WTC11 (cell line): ENCODE measurements around the gene PRKCE. TPM values are rescaled to one million over a fixed set of nuclear protein-coding genes. Genes with fewer than 3 reads are reported as not detected.

Experiments used
- ATAC-seq: fragments of 200-7000 bp; cut with Tn5 transposase; 2 replicates; pipeline ENCODE4 v1.10.0; 2021; ENCODE audit warnings: mild to moderate bottlenecking, moderate library complexity
- CTCF ChIA-PET: fragments of 300-600 bp; sonication (Branson Sonifier 250); formaldehyde crosslinking; loops from one replicate; lab custom pipeline; 2021; ENCODE audit warnings: antibody characterized with exemption; lab: Charles Lee
- POLR2A ChIA-PET: fragments of 350-600 bp; sonication (Branson Sonifier 250); formaldehyde crosslinking; loops from one replicate; lab custom pipeline; 2021; ENCODE audit warnings: antibody characterized with exemption; lab: Charles Lee
- DNase-seq: peaks from one replicate; pipeline ENCODE4 v3.0.0; 2021; ENCODE audit warnings: low spot score
- H3K27ac Mint-ChIP-seq: 2 replicates; pipeline ENCODE4 v1.8.0; 2021; ENCODE audit warnings: mixed read lengths
- H3K27me3 Mint-ChIP-seq: 2 replicates; pipeline ENCODE4 v1.8.0; 2021; ENCODE audit warnings: low read depth, mild to moderate bottlenecking, moderate library complexity, mixed read lengths
- H3K36me3 Mint-ChIP-seq: 2 replicates; pipeline ENCODE4 v1.8.0; 2021; ENCODE audit warnings: mixed read lengths
- H3K4me1 Mint-ChIP-seq: 2 replicates; pipeline ENCODE4 v1.8.0; 2022; ENCODE audit warnings: mixed read lengths
- H3K4me3 Mint-ChIP-seq: 2 replicates; pipeline ENCODE4 v1.8.0; 2021; ENCODE audit warnings: mild to moderate bottlenecking, moderate library complexity, mixed read lengths
- H3K9me3 Mint-ChIP-seq: 2 replicates; pipeline ENCODE4 v1.8.0; 2021; ENCODE audit warnings: mixed read lengths
- CBFB ChIP-seq: sonication (generic); formaldehyde crosslinking; IDR thresholded peaks from 2 replicates; pipeline ENCODE4 v1.8.1; 2022; ENCODE audit warnings: mild to moderate bottlenecking, low read depth, missing genetic modification reagents
- E2F5 ChIP-seq: sonication (generic); formaldehyde crosslinking; IDR thresholded peaks from 2 replicates; pipeline ENCODE4 v1.8.1; 2022; ENCODE audit warnings: mild to moderate bottlenecking, moderate library complexity, missing genetic modification reagents
- EMX1 ChIP-seq: fragments of 250-450 bp; sonication (Bioruptor Pico); IDR thresholded peaks from 2 replicates; pipeline ENCODE4 v1.8.0; 2021; ENCODE audit warnings: mild to moderate bottlenecking
- ETV6 ChIP-seq: sonication (generic); formaldehyde crosslinking; IDR thresholded peaks from 2 replicates; pipeline ENCODE4 v1.8.1; 2022; ENCODE audit warnings: mild to moderate bottlenecking, missing genetic modification reagents
- FOXK1 ChIP-seq: sonication (generic); formaldehyde crosslinking; IDR thresholded peaks from 2 replicates; pipeline ENCODE4 v1.8.0; 2022; ENCODE audit warnings: mild to moderate bottlenecking, moderate library complexity, missing genetic modification reagents
- GTF2I ChIP-seq: fragments of 250-450 bp; sonication (Bioruptor Pico); conservative IDR thresholded peaks from 2 replicates; pipeline ENCODE4 v1.4.0; 2021; ENCODE audit warnings: mild to moderate bottlenecking
- JUN ChIP-seq: sonication (generic); formaldehyde crosslinking; IDR thresholded peaks from 2 replicates; pipeline ENCODE4 v1.8.0; 2023; ENCODE audit warnings: mild to moderate bottlenecking, missing genetic modification reagents
- MLX ChIP-seq: sonication (generic); formaldehyde crosslinking; IDR thresholded peaks from 2 replicates; pipeline ENCODE4 v1.8.1; 2023; ENCODE audit warnings: mild to moderate bottlenecking, missing genetic modification reagents, moderate library complexity
- NR2C2 ChIP-seq: sonication (generic); formaldehyde crosslinking; IDR thresholded peaks from 2 replicates; pipeline ENCODE4 v1.8.0; 2022; ENCODE audit warnings: mild to moderate bottlenecking, missing genetic modification reagents
- PREB ChIP-seq: sonication (generic); formaldehyde crosslinking; IDR thresholded peaks from 2 replicates; pipeline ENCODE4 v1.8.1; 2022; ENCODE audit warnings: mild to moderate bottlenecking, missing genetic modification reagents, moderate library complexity, borderline replicate concordance
- RELA ChIP-seq: sonication (generic); formaldehyde crosslinking; IDR thresholded peaks from 2 replicates; pipeline ENCODE4 v1.8.1; 2022; ENCODE audit warnings: missing genetic modification reagents, mild to moderate bottlenecking, borderline replicate concordance
- SMAD4 ChIP-seq: sonication (generic); formaldehyde crosslinking; IDR thresholded peaks from 2 replicates; pipeline ENCODE4 v1.8.0; 2022; ENCODE audit warnings: mild to moderate bottlenecking, missing genetic modification reagents
- USF1 ChIP-seq: sonication (generic); formaldehyde crosslinking; IDR thresholded peaks from 2 replicates; pipeline ENCODE4 v1.8.0; 2022; ENCODE audit warnings: mild to moderate bottlenecking, missing genetic modification reagents
- USF2 ChIP-seq: sonication (generic); formaldehyde crosslinking; IDR thresholded peaks from 2 replicates; pipeline ENCODE4 v1.8.1; 2023; ENCODE audit warnings: mild to moderate bottlenecking, missing genetic modification reagents, moderate library complexity
- ZNF232 ChIP-seq: sonication (generic); formaldehyde crosslinking; IDR thresholded peaks from 2 replicates; pipeline ENCODE4 v1.8.0; 2022; ENCODE audit warnings: mild to moderate bottlenecking, missing genetic modification reagents
- ZNF317 ChIP-seq: sonication (generic); formaldehyde crosslinking; IDR thresholded peaks from 2 replicates; pipeline ENCODE4 v1.8.1; 2023; ENCODE audit warnings: low read depth, mild to moderate bottlenecking, moderate library complexity, missing genetic modification reagents, borderline replicate concordance
- ZNF396 ChIP-seq: fragments of 250-450 bp; sonication (Bioruptor Pico); IDR thresholded peaks from 2 replicates; pipeline ENCODE4 v1.8.0; 2021; ENCODE audit warnings: mild to moderate bottlenecking, moderate library complexity, borderline replicate concordance
- ZNF671 ChIP-seq: fragments of 250-450 bp; sonication (Bioruptor Pico); IDR thresholded peaks from 2 replicates; pipeline ENCODE4 v1.8.0; 2021; ENCODE audit warnings: mild to moderate bottlenecking
- total RNA-seq: library from RNA; stranded (reverse); gene quantifications from 3 replicates; pipeline ENCODE4 v1.2.3, GENCODE V29; 2021
- TF ChIP-seq, protein P1 (sequence below): sonication (generic); formaldehyde crosslinking; IDR thresholded peaks from 2 replicates; pipeline ENCODE4 v1.8.1; 2023; ENCODE audit warnings: mild to moderate bottlenecking, missing genetic modification reagents
- TF ChIP-seq, protein P2 (sequence below): sonication (generic); formaldehyde crosslinking; conservative IDR thresholded peaks from 2 replicates; pipeline ENCODE4 v1.8.1; 2023; ENCODE audit warnings: mild to moderate bottlenecking, low read depth, missing genetic modification reagents, moderate library complexity
- TF ChIP-seq, protein P3 (sequence below): sonication (generic); formaldehyde crosslinking; IDR thresholded peaks from 2 replicates; pipeline ENCODE4 v1.8.1; 2023; ENCODE audit warnings: mild to moderate bottlenecking, missing genetic modification reagents
- TF ChIP-seq, protein P4 (sequence below): sonication (generic); formaldehyde crosslinking; IDR thresholded peaks from 2 replicates; pipeline ENCODE4 v1.8.0; 2023; ENCODE audit warnings: missing genetic modification reagents
- TF ChIP-seq, protein P5 (sequence below): fragments of 250-450 bp; sonication (Bioruptor Pico); IDR thresholded peaks from 2 replicates; pipeline ENCODE4 v2.1.2; 2022; ENCODE audit warnings: mild to moderate bottlenecking, moderate library complexity

The PRKCE gene
- total RNA-seq, 1 experiment from 2014 or later: 5.8 TPM

- no peaks in the 10 kb centered on the region for H3K36me3 Mint-ChIP-seq
- no peak overlapping the region for H3K4me3 Mint-ChIP-seq
- TF ChIP-seq ZNF396 (CRISPR knock-in tag): no peak
- TF ChIP-seq, protein P1, sequence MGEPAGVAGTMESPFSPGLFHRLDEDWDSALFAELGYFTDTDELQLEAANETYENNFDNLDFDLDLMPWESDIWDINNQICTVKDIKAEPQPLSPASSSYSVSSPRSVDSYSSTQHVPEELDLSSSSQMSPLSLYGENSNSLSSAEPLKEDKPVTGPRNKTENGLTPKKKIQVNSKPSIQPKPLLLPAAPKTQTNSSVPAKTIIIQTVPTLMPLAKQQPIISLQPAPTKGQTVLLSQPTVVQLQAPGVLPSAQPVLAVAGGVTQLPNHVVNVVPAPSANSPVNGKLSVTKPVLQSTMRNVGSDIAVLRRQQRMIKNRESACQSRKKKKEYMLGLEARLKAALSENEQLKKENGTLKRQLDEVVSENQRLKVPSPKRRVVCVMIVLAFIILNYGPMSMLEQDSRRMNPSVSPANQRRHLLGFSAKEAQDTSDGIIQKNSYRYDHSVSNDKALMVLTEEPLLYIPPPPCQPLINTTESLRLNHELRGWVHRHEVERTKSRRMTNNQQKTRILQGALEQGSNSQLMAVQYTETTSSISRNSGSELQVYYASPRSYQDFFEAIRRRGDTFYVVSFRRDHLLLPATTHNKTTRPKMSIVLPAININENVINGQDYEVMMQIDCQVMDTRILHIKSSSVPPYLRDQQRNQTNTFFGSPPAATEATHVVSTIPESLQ (CRISPR knock-in tag): no peak
- no peak for TF ChIP-seq USF1
- no peak for TF ChIP-seq USF2 (CRISPR knock-in tag)
- TF ChIP-seq MLX (CRISPR knock-in tag): no peak
- no peak for TF ChIP-seq JUN (CRISPR knock-in tag)
- no peak for TF ChIP-seq ETV6
- TF ChIP-seq ZNF671 (CRISPR knock-in tag): no peak
- no peak for TF ChIP-seq ZNF317 (CRISPR knock-in tag)
- no peak for TF ChIP-seq E2F5
- TF ChIP-seq FOXK1 (CRISPR knock-in tag): no peak
- no peak for TF ChIP-seq ZNF232 (CRISPR knock-in tag)
- TF ChIP-seq SMAD4 (CRISPR knock-in tag): no peak
- ATAC-seq: no peak
- peaks cover 7% of the 10 kb centered on the region for H3K4me1 Mint-ChIP-seq
- no peaks in the 10 kb centered on the region for H3K9me3 Mint-ChIP-seq
- no peak overlapping the region for H3K27ac Mint-ChIP-seq
- POLR2A ChIA-PET: interaction anchor here (0.6 kb wide), 1 partner anchor 372 kb away, joined by 4 read pairs; no protein-coding TSS in a partner anchor
- H3K27me3 Mint-ChIP-seq: no peaks in the 10 kb centered on the region
- no peak for DNase-seq
- CTCF ChIA-PET: no interaction called here
Observed at GRCh38 chr2:45617496-45617895, 34.0 kb upstream of the PRKCE start.

DNA sequence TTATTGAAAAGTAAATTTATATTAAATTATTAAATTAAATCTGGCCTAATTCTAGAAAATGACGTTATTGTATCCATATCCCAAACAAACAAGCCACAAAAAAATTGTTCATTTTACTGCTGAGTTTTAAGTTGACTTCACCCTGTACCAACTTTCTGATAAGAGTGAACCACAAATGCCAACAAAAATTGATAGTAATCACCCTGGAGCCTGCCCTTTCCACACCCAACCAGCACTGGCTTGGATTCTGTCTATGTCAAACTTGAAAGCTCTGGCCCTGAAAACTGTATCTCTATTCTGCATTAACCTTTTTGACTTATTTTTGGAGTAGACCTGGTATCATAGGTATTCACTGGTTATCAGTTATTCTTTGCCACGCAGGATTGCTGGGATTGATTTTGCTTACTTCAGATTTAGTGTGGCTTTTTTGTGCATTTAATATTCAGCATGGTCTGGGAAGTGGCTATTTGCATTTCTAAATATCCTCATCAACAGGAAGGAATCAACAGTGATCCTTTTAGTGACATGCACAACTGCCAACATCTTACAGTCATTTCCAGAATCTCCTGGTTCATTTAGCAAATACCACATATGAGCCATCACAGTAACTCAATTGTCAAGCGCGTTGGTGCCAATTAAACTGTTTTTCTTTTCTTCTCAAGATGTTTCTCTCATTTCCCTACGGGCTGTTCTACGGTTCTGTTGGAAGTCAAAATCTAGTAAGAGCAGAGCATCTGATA, 29.0 kb upstream of the PRKCE start:
- POLR2A ChIA-PET: no interaction called here
- ATAC-seq: no peak
- CTCF ChIA-PET: no interaction called here
- TF ChIP-seq PREB (no peak), EMX1 (CRISPR knock-in tag) (no peak), CBFB (CRISPR knock-in tag) (no peak), RELA (CRISPR knock-in tag) (no peak), NR2C2 (CRISPR knock-in tag) (no peak), GTF2I (CRISPR knock-in tag) (no peak)
- TF ChIP-seq, protein P2, sequence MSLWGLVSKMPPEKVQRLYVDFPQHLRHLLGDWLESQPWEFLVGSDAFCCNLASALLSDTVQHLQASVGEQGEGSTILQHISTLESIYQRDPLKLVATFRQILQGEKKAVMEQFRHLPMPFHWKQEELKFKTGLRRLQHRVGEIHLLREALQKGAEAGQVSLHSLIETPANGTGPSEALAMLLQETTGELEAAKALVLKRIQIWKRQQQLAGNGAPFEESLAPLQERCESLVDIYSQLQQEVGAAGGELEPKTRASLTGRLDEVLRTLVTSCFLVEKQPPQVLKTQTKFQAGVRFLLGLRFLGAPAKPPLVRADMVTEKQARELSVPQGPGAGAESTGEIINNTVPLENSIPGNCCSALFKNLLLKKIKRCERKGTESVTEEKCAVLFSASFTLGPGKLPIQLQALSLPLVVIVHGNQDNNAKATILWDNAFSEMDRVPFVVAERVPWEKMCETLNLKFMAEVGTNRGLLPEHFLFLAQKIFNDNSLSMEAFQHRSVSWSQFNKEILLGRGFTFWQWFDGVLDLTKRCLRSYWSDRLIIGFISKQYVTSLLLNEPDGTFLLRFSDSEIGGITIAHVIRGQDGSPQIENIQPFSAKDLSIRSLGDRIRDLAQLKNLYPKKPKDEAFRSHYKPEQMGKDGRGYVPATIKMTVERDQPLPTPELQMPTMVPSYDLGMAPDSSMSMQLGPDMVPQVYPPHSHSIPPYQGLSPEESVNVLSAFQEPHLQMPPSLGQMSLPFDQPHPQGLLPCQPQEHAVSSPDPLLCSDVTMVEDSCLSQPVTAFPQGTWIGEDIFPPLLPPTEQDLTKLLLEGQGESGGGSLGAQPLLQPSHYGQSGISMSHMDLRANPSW (CRISPR knock-in tag): no peak
- TF ChIP-seq, protein P3, sequence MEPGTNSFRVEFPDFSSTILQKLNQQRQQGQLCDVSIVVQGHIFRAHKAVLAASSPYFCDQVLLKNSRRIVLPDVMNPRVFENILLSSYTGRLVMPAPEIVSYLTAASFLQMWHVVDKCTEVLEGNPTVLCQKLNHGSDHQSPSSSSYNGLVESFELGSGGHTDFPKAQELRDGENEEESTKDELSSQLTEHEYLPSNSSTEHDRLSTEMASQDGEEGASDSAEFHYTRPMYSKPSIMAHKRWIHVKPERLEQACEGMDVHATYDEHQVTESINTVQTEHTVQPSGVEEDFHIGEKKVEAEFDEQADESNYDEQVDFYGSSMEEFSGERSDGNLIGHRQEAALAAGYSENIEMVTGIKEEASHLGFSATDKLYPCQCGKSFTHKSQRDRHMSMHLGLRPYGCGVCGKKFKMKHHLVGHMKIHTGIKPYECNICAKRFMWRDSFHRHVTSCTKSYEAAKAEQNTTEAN (CRISPR knock-in tag): no peak
- TF ChIP-seq, protein P4, sequence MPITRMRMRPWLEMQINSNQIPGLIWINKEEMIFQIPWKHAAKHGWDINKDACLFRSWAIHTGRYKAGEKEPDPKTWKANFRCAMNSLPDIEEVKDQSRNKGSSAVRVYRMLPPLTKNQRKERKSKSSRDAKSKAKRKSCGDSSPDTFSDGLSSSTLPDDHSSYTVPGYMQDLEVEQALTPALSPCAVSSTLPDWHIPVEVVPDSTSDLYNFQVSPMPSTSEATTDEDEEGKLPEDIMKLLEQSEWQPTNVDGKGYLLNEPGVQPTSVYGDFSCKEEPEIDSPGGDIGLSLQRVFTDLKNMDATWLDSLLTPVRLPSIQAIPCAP (CRISPR knock-in tag): no peak
- TF ChIP-seq, protein P5, sequence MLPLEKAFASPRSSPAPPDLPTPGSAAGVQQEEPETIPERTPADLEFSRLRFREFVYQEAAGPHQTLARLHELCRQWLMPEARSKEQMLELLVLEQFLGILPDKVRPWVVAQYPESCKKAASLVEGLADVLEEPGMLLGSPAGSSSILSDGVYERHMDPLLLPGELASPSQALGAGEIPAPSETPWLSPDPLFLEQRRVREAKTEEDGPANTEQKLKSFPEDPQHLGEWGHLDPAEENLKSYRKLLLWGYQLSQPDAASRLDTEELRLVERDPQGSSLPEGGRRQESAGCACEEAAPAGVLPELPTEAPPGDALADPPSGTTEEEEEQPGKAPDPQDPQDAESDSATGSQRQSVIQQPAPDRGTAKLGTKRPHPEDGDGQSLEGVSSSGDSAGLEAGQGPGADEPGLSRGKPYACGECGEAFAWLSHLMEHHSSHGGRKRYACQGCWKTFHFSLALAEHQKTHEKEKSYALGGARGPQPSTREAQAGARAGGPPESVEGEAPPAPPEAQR (CRISPR knock-in tag): no peak

More for the DNA sequence above, 29.0 kb upstream of the PRKCE start:
- no peaks in the 10 kb centered on the region for H3K27me3 Mint-ChIP-seq
- H3K4me3 Mint-ChIP-seq: no peak overlapping the region
- H3K9me3 Mint-ChIP-seq: no peaks in the 10 kb centered on the region
- no peaks in the 10 kb centered on the region for H3K36me3 Mint-ChIP-seq
- no peak for DNase-seq
- H3K4me1 Mint-ChIP-seq: no peaks in the 10 kb centered on the region
- no peak overlapping the region for H3K27ac Mint-ChIP-seq
